Panc1 (cell line): ENCODE data around the gene TEX54. TPM values are rescaled to one million over a fixed set of nuclear protein-coding genes. Genes with fewer than 3 reads are reported as not detected.
A peak's percentile ranks its signal among the peaks of the same experiment; 100 is the strongest.
"Not testable (repeated sequence)": the region's sequence is repeated elsewhere in the genome, so short reads cannot be mapped to it uniquely, and the experiment has no call there.

Source experiments
- ATAC-seq: fragments of 200-7000 bp; cut with Tn5 transposase; 2 replicates; pipeline ENCODE4 v1.9.1; 2020; ENCODE audit warnings: mild to moderate bottlenecking, moderate library complexity
- BruUV-seq: library from RNA; stranded (reverse); fragments of 400-500 nt; replicated peaks from 2 replicates; lab custom pipeline; 2021; lab: Mats Ljungman, UMichigan
- CTCF ChIA-PET: fragments of 300-600 bp; sonication (Branson Sonifier 250); formaldehyde crosslinking; loops from one replicate; lab custom pipeline; 2022; ENCODE audit warnings: antibody characterized with exemption; lab: Charles Lee
- POLR2A ChIA-PET: fragments of 300-600 bp; sonication (Branson Sonifier 250); formaldehyde crosslinking; loops from one replicate; lab custom pipeline; 2022; ENCODE audit warnings: antibody characterized with exemption; lab: Charles Lee
- DNase-seq: peaks from one replicate; pipeline ENCODE4 v3.0.0-alpha.2; 2010; ENCODE audit warnings: low read depth, low spot score
- H3K27ac ChIP-seq: 2 replicates; pipeline ENCODE4 v1.5.1; 2011; ENCODE audit warnings: mild to moderate bottlenecking, low read length, inconsistent platforms
- H3K27me3 ChIP-seq: fragments of 200-500 bp; sonication (Bioruptor generic); 2 replicates; pipeline ENCODE4 v1.6.0; 2014; ENCODE audit warnings: low read length, inconsistent platforms; ENCODE audit not compliant: control insufficient read depth, insufficient read depth
- H3K36me3 ChIP-seq: fragments of 200-500 bp; sonication (Bioruptor generic); 2 replicates; pipeline ENCODE4 v1.5.1; 2014; ENCODE audit warnings: inconsistent platforms, mild to moderate bottlenecking, low read length, moderate library complexity; ENCODE audit not compliant: control insufficient read depth, insufficient read depth
- H3K4me1 ChIP-seq: 2 replicates; pipeline ENCODE4 v1.5.1; 2011; ENCODE audit warnings: inconsistent platforms, mild to moderate bottlenecking, low read length, moderate library complexity; ENCODE audit not compliant: control insufficient read depth, insufficient read depth
- H3K4me3 ChIP-seq, 2 experiments: 2 replicates each; pipeline ENCODE4 v1.5.1; 2011 to 2012; ENCODE audit warnings: low read depth in 2 of 2, low read length in 2 of 2, mild to moderate bottlenecking in 2 of 2, inconsistent platforms in 1 of 2, moderate library complexity in 1 of 2
- H3K9me3 ChIP-seq: fragments of 200-500 bp; sonication (Bioruptor generic); 2 replicates; pipeline ENCODE4 v1.5.1; 2014; ENCODE audit warnings: low read depth, mild to moderate bottlenecking, inconsistent platforms, low read length, moderate library complexity; ENCODE audit not compliant: control insufficient read depth, insufficient read depth
- CTCF ChIP-seq: fragments of 450-650 bp; IDR thresholded peaks from 2 replicates; pipeline ENCODE4 v1.5.1; 2017; ENCODE audit warnings: mild to moderate bottlenecking
- POLR2AphosphoS5 ChIP-seq: IDR thresholded peaks from 2 replicates; pipeline ENCODE4 v1.6.1; 2012; ENCODE audit warnings: mild to moderate bottlenecking, low read depth, low read length, moderate library complexity
- SIN3A ChIP-seq: IDR thresholded peaks from 2 replicates; pipeline ENCODE4 v1.6.1; 2012; ENCODE audit warnings: low read depth, mild to moderate bottlenecking, low read length, moderate library complexity, borderline replicate concordance; ENCODE audit not compliant: insufficient read depth
- TCF7L2 ChIP-seq: IDR thresholded peaks from 2 replicates; pipeline ENCODE4 v1.6.1; 2011; ENCODE audit warnings: mild to moderate bottlenecking, low read depth, low read length, inconsistent platforms
- in situ Hi-C: cut with HindIII; loops from 2 replicates; pipeline ENCODE4 v1.10.0; 2016; ENCODE audit warnings: low sequenced_read_pairs, low pct_unique_long_range_greater_than_20kb
- intact Hi-C: fragments of 100-400 bp; cut with micrococcal nuclease; formaldehyde crosslinking; loops from one replicate; pipeline ENCODE4 v1.10.0; 2022; ENCODE audit not compliant: unreplicated experiment
- total RNA-seq: library from RNA; stranded (reverse); gene quantifications from one replicate; pipeline ENCODE4 v1.2.1, GENCODE V29; 2021; ENCODE audit not compliant: unreplicated experiment

TEX54 gene
- total RNA-seq, 1 experiment from 2014 or later: not detected

GRCh38 chr11:62831520-62832335, 913 bp downstream of the TEX54 start, which contains the start of gene STX5:
Gene STX5 (minus strand): TSS chr11:62832051. CDS start chr11:62831243, 808 bp downstream.
- H3K27ac ChIP-seq: peak within 1 kb of the TSS; percentile 91
- peak within 1 kb of the TSS; percentile 89 to 95 for H3K4me3 ChIP-seq
- TSS peak; percentile 88 for BruUV-seq
- H3K36me3 ChIP-seq: peaks cover 6% of the 10 kb centered on the region
- H3K4me1 ChIP-seq: peaks cover 18% of the 10 kb centered on the region
- TF ChIP-seq TCF7L2 (peak; percentile 48; the same call in 1 of the 2 replicates), POLR2AphosphoS5 (peak; percentile 95), CTCF (no peak)
- intact Hi-C loops (no loop called here), in situ Hi-C loops (no loop called here)
- ChIA-PET CTCF (interaction anchor here (0.6 kb wide), 1 partner anchor 1302 kb away, joined by 7 read pairs; no protein-coding TSS in a partner anchor), POLR2A (interaction anchor here (0.6 to 2.1 kb wide), 5 partner anchors 9 to 1474 kb away, joined by 3 to 8 read pairs (median 6); partner anchors contain the start of gene ESRRA)
- ATAC-seq: peak; percentile 94
- DNase-seq: peak; percentile 91
- H3K9me3 ChIP-seq: no peaks in the 10 kb centered on the region
- no peaks in the 10 kb centered on the region for H3K27me3 ChIP-seq

GRCh38 chr11:62830904-62831519, 1.6 kb downstream of the TEX54 start:
- intact Hi-C loops: no loop called here
- ATAC-seq: no peak
- CTCF ChIA-PET: no interaction called here

GRCh38 chr11:62828130-62828529, 4.5 kb downstream of the TEX54 start:
- DNase-seq, H3K27ac ChIP-seq, H3K27me3 ChIP-seq, CTCF ChIA-PET, BruUV-seq, ATAC-seq, H3K9me3 ChIP-seq, in situ Hi-C loops, H3K4me3 ChIP-seq, intact Hi-C loops: not testable (repeated sequence)
- POLR2A ChIA-PET: interaction anchor here (0.7 to 1.1 kb wide), 2 partner anchors 16 to 97 kb away, joined by 6 to 9 read pairs; no protein-coding TSS in a partner anchor
- Histone ChIP-seq H3K36me3 (peaks cover 20% of the 10 kb centered on the region), H3K4me1 (peaks cover 11% of the 10 kb centered on the region)

More at GRCh38 chr11:62830904-62831519, 1.6 kb downstream of the TEX54 start:
- Histone ChIP-seq H3K36me3 (peaks cover 6% of the 10 kb centered on the region), H3K4me3 (peak overlapping the region; percentile 89 to 95), H3K27me3 (no peaks in the 10 kb centered on the region), H3K9me3 (no peaks in the 10 kb centered on the region), H3K27ac (peak overlapping the region; percentile 91; the same call in 1 of the 2 replicates), H3K4me1 (peaks cover 18% of the 10 kb centered on the region)
- 0 out of 2 replicates have a peak, but pooled peaks have one; percentile 53 for TF ChIP-seq SIN3A
- no peak for TF ChIP-seq POLR2AphosphoS5
- no TSS peak for BruUV-seq
- POLR2A ChIA-PET: interaction anchor here (0.6 to 2.1 kb wide), 3 partner anchors 8 to 43 kb away, joined by 3 to 9 read pairs (median 8); no protein-coding TSS in a partner anchor
- no peak for DNase-seq
- in situ Hi-C loops: no loop called here
